B cell (primary cell): Measurements from ENCODE around the gene UBR4. TPM values are rescaled to one million over a fixed set of nuclear protein-coding genes. Genes with fewer than 3 reads are reported as not detected.

Experiments
- ATAC-seq: fragments of 200-7000 bp; cut with Tn5 transposase; one replicate; pipeline ENCODE4 v1.10.0; 2021; ENCODE audit warnings: low read depth, mild to moderate bottlenecking, moderate number of reproducible peaks, moderate library complexity
- CTCF ChIA-PET: fragments of 350-600 bp; sonication (Branson Sonifier 250); formaldehyde crosslinking; loops from one replicate; lab custom pipeline; 2021; ENCODE audit warnings: antibody characterized with exemption, inconsistent platforms; lab: Charles Lee
- POLR2A ChIA-PET: fragments of 350-600 bp; sonication (Branson Sonifier 250); formaldehyde crosslinking; loops from one replicate; lab custom pipeline; 2021; ENCODE audit warnings: antibody characterized with exemption; lab: Charles Lee
- DNase-seq: peaks from one replicate; pipeline ENCODE4 v3.0.0; 2013
- H2AFZ ChIP-seq: 2 replicates; pipeline ENCODE4 v1.6.1; 2012; ENCODE audit warnings: mild to moderate bottlenecking, low read depth, low read length; ENCODE audit not compliant: insufficient read depth, poor library complexity, severe bottlenecking
- H3K27ac ChIP-seq, 2 donors: 1 replicate in 1 of 2; 2 replicates in 1 of 2; pipeline ENCODE4 v1.5.1; 2012 to 2013; ENCODE audit warnings: low read length in 2 of 2, mild to moderate bottlenecking in 2 of 2, moderate library complexity in 1 of 2
- H3K27me3 ChIP-seq, 4 experiments: fragments of 200-600 bp in 1 of 4; sonication (generic) in 1 of 4; replicated peaks in 1 of 4; 1 replicate in 2 of 4; 2 replicates in 2 of 4; pipeline versions ENCODE4 v1.6.1 to v1.7.0; 2013 to 2016; ENCODE audit warnings: low read length in 3 of 4, mild to moderate bottlenecking in 2 of 4, mixed read lengths in 1 of 4, moderate library complexity in 1 of 4; ENCODE audit not compliant: insufficient read depth in 4 of 4, control insufficient read depth in 3 of 4; ENCODE audit errors: control extremely low read depth in 1 of 4
- H3K36me3 ChIP-seq, 2 experiments: replicated peaks in 1 of 2; 1 replicate in 1 of 2; 2 replicates in 1 of 2; pipeline versions ENCODE4 v1.6.1 to v1.7.1; 2013; ENCODE audit warnings: low read length in 1 of 2; ENCODE audit not compliant: insufficient read depth in 2 of 2, control insufficient read depth in 1 of 2; ENCODE audit errors: control extremely low read depth in 1 of 2, extremely low read depth in 1 of 2
- H3K4me1 ChIP-seq, 2 donors: fragments of 200-600 bp in 1 of 2; sonication (generic) in 1 of 2; 1 replicate in 1 of 2; 2 replicates in 1 of 2; pipeline versions ENCODE4 v1.5.1 to v1.6.1; 2013 to 2017; ENCODE audit warnings: low read length in 2 of 2; ENCODE audit not compliant: control insufficient read depth in 2 of 2, insufficient read depth in 2 of 2
- H3K4me2 ChIP-seq: replicated peaks from 2 replicates; pipeline ENCODE3; 2012; ENCODE audit warnings: mild to moderate bottlenecking, low read depth, low read length; ENCODE audit not compliant: poor library complexity, severe bottlenecking
- H3K4me3 ChIP-seq, 5 experiments: fragments of 200-600 bp in 1 of 5; sonication (generic) in 1 of 5; 1 replicate in 3 of 5; 2 replicates in 2 of 5; pipeline versions ENCODE4 v1.5.1 to v1.7.0; 2011 to 2016; ENCODE audit warnings: low read length in 4 of 5, mild to moderate bottlenecking in 4 of 5, low read depth in 2 of 5, control low read depth in 1 of 5, moderate library complexity in 1 of 5; ENCODE audit not compliant: insufficient read depth in 1 of 5; ENCODE audit errors: control extremely low read depth in 1 of 5, extremely low read depth in 1 of 5
- H3K79me2 ChIP-seq: fragments of 200-600 bp; sonication (generic); one replicate; pipeline ENCODE4 v1.6.0; 2016; ENCODE audit warnings: low read length; ENCODE audit not compliant: control insufficient read depth, insufficient read depth
- H3K9ac ChIP-seq: fragments of 200-600 bp; sonication (generic); 2 replicates; pipeline ENCODE4 v1.6.1; 2017; ENCODE audit warnings: mild to moderate bottlenecking, low read length, moderate library complexity
- H3K9me3 ChIP-seq, 3 donors: one replicate each; pipeline versions ENCODE4 v1.6.1 to v1.7.1; 2013; ENCODE audit warnings: low read length in 2 of 3; ENCODE audit not compliant: control insufficient read depth in 2 of 3, insufficient read depth in 1 of 3; ENCODE audit errors: control extremely low read depth in 1 of 3
- H4K20me1 ChIP-seq: 2 replicates; pipeline ENCODE4 v1.6.0; 2012; ENCODE audit warnings: mild to moderate bottlenecking, low read length; ENCODE audit not compliant: insufficient read depth, control insufficient read depth, poor library complexity, severe bottlenecking
- H3K27ac Mint-ChIP-seq: one replicate; pipeline ENCODE4 v1.8.0; 2021; ENCODE audit warnings: mixed read lengths
- H3K27me3 Mint-ChIP-seq: one replicate; pipeline ENCODE4 v1.8.0; 2021; ENCODE audit warnings: mixed read lengths
- H3K4me1 Mint-ChIP-seq: one replicate; pipeline ENCODE4 v1.8.0; 2021; ENCODE audit warnings: mixed read lengths
- H3K4me3 Mint-ChIP-seq: one replicate; pipeline ENCODE4 v1.8.0; 2021; ENCODE audit warnings: mixed read lengths
- H3K9me3 Mint-ChIP-seq: one replicate; pipeline ENCODE4 v1.8.0; 2022; ENCODE audit warnings: mixed read lengths; ENCODE audit not compliant: insufficient read depth
- CTCF ChIP-seq: fragments of 200-600 bp; IDR thresholded peaks from one replicate; pipeline ENCODE4 v1.8.0; 2022; ENCODE audit warnings: antibody characterized with exemption, mild to moderate bottlenecking
- EZH2 ChIP-seq: IDR thresholded peaks from 2 replicates; pipeline ENCODE4 v1.6.1; 2012; ENCODE audit warnings: borderline replicate concordance, low read depth, mild to moderate bottlenecking, moderate library complexity, low read length; ENCODE audit not compliant: insufficient read depth, poor library complexity, severe bottlenecking
- WGBS: methylation state at CpG from one replicate; pipeline ENCODE4 v1.1.5; 2013; ENCODE audit warnings: missing lambda C conversion rate; ENCODE audit not compliant: insufficient coverage; 5-methylcytosine and 5-hydroxymethylcytosine counted together
- intact Hi-C: fragments of 100-400 bp; cut with micrococcal nuclease; formaldehyde crosslinking; loops from one replicate; pipeline ENCODE4 v1.10.0; 2022
- polyA minus RNA-seq: library from RNA; depleted of rRNA, polyadenylated mRNA; stranded (reverse); fragments of >200 nt; gene quantifications from 2 replicates; pipeline ENCODE4 v1.2.3, GENCODE V29; 2012
- polyA plus RNA-seq: library from polyadenylated mRNA; depleted of rRNA; stranded (reverse); fragments of >200 nt; gene quantifications from 2 replicates; pipeline ENCODE4 v1.2.3, GENCODE V29; 2012
- total RNA-seq, 2 donors: library from RNA; stranded (reverse); fragments of 120-200 nt in 1 of 2; gene quantifications; 1 replicate in 1 of 2; 2 replicates in 1 of 2; pipeline versions ENCODE4 v1.2.3 to v1.2.4, GENCODE V29; 2013 to 2022

UBR4 gene
- total RNA-seq, result 190 and 205 TPM in 2 replicates
- 66.4 TPM for total RNA-seq (2013)
- 79.5 and 90.0 TPM in 2 replicates for polyA plus RNA-seq
- 93.6 and 155 TPM in 2 replicates for polyA minus RNA-seq

DNA sequence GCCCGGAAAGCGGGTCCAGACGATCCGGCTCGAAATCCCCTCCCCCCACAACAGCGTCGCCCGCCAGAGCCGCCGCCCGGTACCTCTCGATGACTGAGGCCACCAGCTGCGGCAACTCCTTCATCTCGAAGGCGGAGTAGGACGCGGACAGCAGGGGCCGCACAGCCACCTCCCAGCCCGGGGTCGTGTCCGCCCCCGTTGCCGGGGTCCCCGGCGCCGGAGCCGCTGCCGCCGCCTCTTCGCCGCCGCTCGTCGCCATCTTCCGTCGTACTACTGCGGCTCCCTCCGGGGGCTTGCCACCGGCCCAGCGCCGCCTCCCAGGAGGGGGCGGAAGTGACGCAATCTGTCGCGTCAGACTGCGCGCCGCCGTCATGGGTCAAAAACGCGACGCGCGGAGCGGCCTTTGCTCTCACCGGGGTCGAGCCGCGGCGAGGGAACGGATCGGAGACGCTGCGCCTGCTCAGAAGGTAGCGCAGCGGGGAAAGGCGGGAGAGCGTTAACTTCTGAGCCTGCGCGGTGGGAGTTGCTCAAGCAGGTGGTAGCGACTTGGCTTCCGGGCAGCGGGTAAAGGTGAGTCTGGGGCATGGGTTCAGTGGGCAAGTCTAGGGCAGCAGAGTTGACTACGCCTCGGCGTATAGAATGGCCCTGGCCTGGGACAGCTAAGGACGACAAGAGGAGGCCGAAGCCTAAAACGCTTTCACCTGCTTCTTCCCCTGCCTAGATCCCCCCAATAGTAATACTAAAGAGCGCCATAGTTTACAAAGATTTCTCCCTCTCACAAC lies at the start of gene UBR4:
UBR4 (minus strand) TSS at position 277 of the 782 bp plus-strand sequence; CDS start at position 259, 18 bp downstream.
- intact Hi-C loops, result loop anchor here (1.0 kb wide), 5 partner anchors 31 to 386 kb away; partner anchors contain the start of genes AKR7A2, CAPZB, EMC1 and MRTO4
- CTCF ChIA-PET, result interaction anchor here (1.2 kb wide), 1 partner anchor 11 kb away, joined by 4 read pairs; no protein-coding TSS in a partner anchor

DNA sequence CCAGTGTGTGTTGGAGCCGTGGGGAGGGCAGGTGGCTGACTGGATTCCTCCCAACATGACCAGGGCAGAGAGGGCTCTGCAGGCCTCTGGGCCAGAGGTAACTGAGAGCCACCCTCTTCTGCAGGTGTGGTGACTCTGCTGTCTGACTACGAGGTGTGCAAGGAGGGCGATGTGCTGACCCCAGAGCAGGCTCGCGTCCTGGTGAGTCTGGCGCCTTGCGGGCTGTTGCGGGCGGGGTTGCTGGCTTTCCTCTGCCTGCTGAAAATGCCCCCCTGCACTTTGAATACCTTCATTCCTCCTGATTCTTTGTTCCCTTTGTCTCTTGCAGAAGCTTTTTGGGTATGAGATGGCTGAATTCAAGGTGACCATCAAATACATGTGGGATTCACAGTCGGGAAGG lies 48.3 kb upstream of the UBR4 start:
- Histone ChIP-seq H3K9ac (no peak overlapping the region), H3K27me3 (no peaks in the 10 kb centered on the region), H3K4me1 (peaks cover 4 to 10% of the 10 kb centered on the region in 2 donors), H3K4me2 (no peak overlapping the region), H3K27ac (no peak overlapping the region), H3K36me3 (peaks cover 0 to 43% of the 10 kb centered on the region in 2 experiments), H4K20me1 (peaks cover 29% of the 10 kb centered on the region), H3K4me3 (no peak overlapping the region), H2AFZ (no peak overlapping the region), H3K9me3 (no peaks in the 10 kb centered on the region), H3K79me2 (peaks cover 17% of the 10 kb centered on the region)
- WGBS, result 99% methylated on average over 4 of the region's 10 CpGs
- intact Hi-C loops, result no loop called here
- TF ChIP-seq CTCF (no peak), EZH2 (no peak)
- no peaks in the 10 kb centered on the region for H3K27me3 Mint-ChIP-seq
- ChIA-PET POLR2A (no interaction called here), CTCF (no interaction called here)
- H3K4me3 Mint-ChIP-seq, result no peak overlapping the region
- DNase-seq (no peak), ATAC-seq (no peak)
- no peak overlapping the region for H3K27ac Mint-ChIP-seq
- peaks cover 7% of the 10 kb centered on the region for H3K4me1 Mint-ChIP-seq
- H3K9me3 Mint-ChIP-seq, result no peaks in the 10 kb centered on the region

More for the DNA sequence above, at the start of gene UBR4:
- POLR2A ChIA-PET, result interaction anchor here (2.2 kb wide), 1 partner anchor 42 kb away, joined by 9 read pairs; the partner anchor contains the start of genes EMC1 and MRTO4
- Histone ChIP-seq H4K20me1 (peaks cover 40% of the 10 kb centered on the region), H3K27ac (peak within 1 kb of the TSS; percentile 89 to 94), H3K4me1 (peaks cover 32 to 37% of the 10 kb centered on the region in 2 donors), H3K9me3 (no peaks in the 10 kb centered on the region), H3K36me3 (peaks cover 2 to 13% of the 10 kb centered on the region in 2 experiments), H3K79me2 (peaks cover 80% of the 10 kb centered on the region), H3K4me2 (peak within 1 kb of the TSS; percentile 79), H3K27me3 (no peaks in the 10 kb centered on the region), H2AFZ (peak within 1 kb of the TSS; percentile 79), H3K9ac (peak within 1 kb of the TSS; percentile 88), H3K4me3 (peak within 1 kb of the TSS; percentile 79 to 93 (median 88))
- peak; percentile 98 for DNase-seq
- peak; percentile 87 for ATAC-seq
- TF ChIP-seq EZH2, result no peak
- H3K4me3 Mint-ChIP-seq, result peak within 1 kb of the TSS; percentile 93
- peak within 1 kb of the TSS; percentile 94 for H3K27ac Mint-ChIP-seq
- H3K27me3 Mint-ChIP-seq, result no peaks in the 10 kb centered on the region
- peaks cover 58% of the 10 kb centered on the region for H3K4me1 Mint-ChIP-seq
- no peaks in the 10 kb centered on the region for H3K9me3 Mint-ChIP-seq
- under 1% methylated on average over 79 of the region's 80 CpGs for WGBS
